ENCODE data around the gene MAGEA9.
"Not testable (repeated sequence)": the region's sequence is repeated elsewhere in the genome, so short reads cannot be mapped to it uniquely, and the experiment has no call there.

GRCh38 chrX:149758715-149759078 is 23.0 kb upstream of the MAGEA9 start:
- TF ChIP-seq POLR2A (IDR thresholded peaks at IDR 0.05; ENCODE audit: low read depth, low read length); TAF1 (IDR thresholded peaks at IDR 0.05; ENCODE audit: low read depth, low read length); POLR2AphosphoS5 (IDR thresholded peaks at IDR 0.05; ENCODE audit: low read depth, low read length); POU2F2 (IDR thresholded peaks at IDR 0.05; ENCODE audit: low read depth, low read length); PAX5 (IDR thresholded peaks at IDR 0.05; ENCODE audit: insufficient read depth, low read length, severe bottlenecking); SPI1 (IDR thresholded peaks at IDR 0.05; ENCODE audit: low read depth, low read length): not testable (repeated sequence)

Measured in GM12891 (cell line).